ENCODE measurements around the gene ADAMTS15. TPM values are rescaled to one million over a fixed set of nuclear protein-coding genes. Genes with fewer than 3 reads are reported as not detected.

Gene ADAMTS15
- total RNA-seq, 1 donor from 2014 or later, result 4.7 TPM

- no peak for DNase-seq
These were observed 68.4 kb downstream of the ADAMTS15 start for GRCh38 chr11:130516554-130517505.

GRCh38 chr11:130518164-130518680 lies 69.8 kb downstream of the ADAMTS15 start:
- no peak for DNase-seq

GRCh38 chr11:130519128-130519932 lies 70.9 kb downstream of the ADAMTS15 start:
- DNase-seq, result no peak

- DNase-seq, result no peak
These were observed 71.8 kb downstream of the ADAMTS15 start for GRCh38 chr11:130520271-130520671.

- DNase-seq, result peak; percentile 34
These were observed 74.0 kb downstream of the ADAMTS15 start for GRCh38 chr11:130522284-130522961.

DNA sequence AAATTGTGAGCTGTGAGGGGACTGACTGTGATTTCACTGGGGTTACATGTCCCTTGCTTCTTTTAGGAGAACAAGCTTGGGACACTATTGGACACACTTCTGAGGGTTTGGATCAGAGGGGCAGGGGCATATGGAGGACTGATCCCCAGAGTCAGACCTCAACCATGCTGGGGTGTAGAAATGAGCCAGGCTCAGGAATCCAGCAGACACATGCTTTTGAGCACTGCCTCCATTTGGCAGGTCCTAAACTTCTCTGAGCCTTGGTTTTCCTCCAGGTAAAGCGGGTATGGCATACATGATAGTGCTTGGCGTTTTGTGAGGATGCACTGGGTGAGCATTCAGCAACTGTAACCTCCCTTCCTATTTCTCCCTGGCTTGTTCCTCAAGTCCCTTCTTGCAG lies 74.7 kb downstream of the ADAMTS15 start:
- no peak for DNase-seq

DNA sequence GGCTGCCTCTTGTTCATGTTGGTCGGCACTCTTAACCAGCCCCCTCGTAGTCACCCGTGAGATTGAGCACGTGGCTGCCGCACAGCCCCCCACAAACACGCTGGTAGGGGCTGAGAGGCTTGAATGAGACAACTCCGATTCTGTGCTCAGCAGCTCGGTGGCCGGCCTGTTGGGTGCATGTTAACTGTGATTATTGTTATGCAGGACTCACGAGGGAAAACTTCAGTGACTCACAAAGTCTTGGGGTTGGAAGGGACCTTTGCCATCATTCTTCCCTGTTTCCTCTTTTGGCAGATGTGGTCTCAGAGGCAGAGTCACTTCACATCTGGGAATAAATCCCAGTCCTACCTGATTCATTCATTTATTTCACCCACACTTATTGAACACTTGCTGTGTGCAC lies 75.2 kb downstream of the ADAMTS15 start:
- no peak for DNase-seq

GRCh38 chr11:130524132-130524790 lies 75.8 kb downstream of the ADAMTS15 start:
- DNase-seq, result no peak

DNA sequence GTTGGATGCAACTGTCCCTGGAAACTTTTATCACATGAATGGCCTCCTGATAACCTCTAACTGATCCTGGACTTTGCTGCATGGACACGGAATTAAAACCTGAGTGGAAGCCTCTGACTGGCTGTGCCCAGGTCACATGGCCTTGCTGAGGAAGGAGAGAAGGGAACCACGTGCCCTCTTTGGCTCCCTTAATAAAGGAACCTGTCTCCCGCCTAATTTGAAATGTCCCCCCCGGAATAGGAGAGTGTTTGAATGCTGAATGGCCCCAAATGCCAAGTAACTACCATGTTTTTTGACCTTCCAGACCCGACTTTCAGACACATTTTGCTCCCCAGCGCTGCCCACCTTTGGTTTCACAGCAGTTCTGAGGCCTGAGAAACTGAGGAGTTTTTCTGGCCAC lies 76.9 kb downstream of the ADAMTS15 start:
- DNase-seq, result no peak

Other genes starting within 250 kb of the ADAMTS15 start
- 180 TPM for gene ZBTB44, start 133.7 kb upstream of the ADAMTS15 start, total RNA-seq
- 2.8 TPM for gene ADAMTS8, start 20.0 kb upstream of the ADAMTS15 start, total RNA-seq

Measured in occipital lobe (tissue), 2 donors.